Upper lobe of left lung (tissue), 4 donors: ENCODE results near the gene UNC79.

Experiments
- CTCF ChIP-seq, 6 experiments: fragments of 450-650 bp in 4 of 6; fragments of 200-600 bp in 2 of 6; sonication (generic) in 2 of 6; IDR thresholded peaks; one replicate each; pipeline ENCODE4 v1.5.1; 2016 to 2019; ENCODE audit warnings: antibody characterized with exemption in 6 of 6
- EP300 ChIP-seq, 4 donors: sonication (generic); formaldehyde crosslinking; IDR thresholded peaks; one replicate each; pipeline ENCODE4 v1.5.1; 2017; ENCODE audit warnings: antibody characterized with exemption in 4 of 4, control low read depth in 2 of 4
- POLR2A ChIP-seq, 4 donors: fragments of 450-650 bp; IDR thresholded peaks; one replicate each; pipeline ENCODE4 v1.5.1; 2016 to 2017; ENCODE audit warnings: antibody characterized with exemption in 4 of 4, mild to moderate bottlenecking in 2 of 4
- POLR2AphosphoS5 ChIP-seq, 2 donors: sonication (generic); formaldehyde crosslinking; IDR thresholded peaks; one replicate each; pipeline ENCODE4 v1.5.1; 2017; ENCODE audit warnings: antibody characterized with exemption in 2 of 2

- no peak for TF ChIP-seq CTCF (IDR thresholded peaks at IDR 0.05)
- TF ChIP-seq POLR2A (IDR thresholded peaks at IDR 0.05), result no peak
- TF ChIP-seq POLR2AphosphoS5 (IDR thresholded peaks at IDR 0.05), result no peak
- no peak for TF ChIP-seq EP300 (IDR thresholded peaks at IDR 0.05)
Observed at GRCh38 chr14:93481758-93482157, 51.0 kb downstream of the UNC79 start.
